Measurements from ENCODE around the gene PPM1K.
"Not testable (repeated sequence)": the region's sequence is repeated elsewhere in the genome, so short reads cannot be mapped to it uniquely, and the experiment has no call there.

PPM1K gene

GRCh38 chr4:88284439-88285234, at the start of gene PPM1K:
TSS of gene PPM1K (minus strand) at chr4:88284561. CDS start at chr4:88278583, 5,978 bp downstream.
- DNase-seq, result peak; percentile 95

GRCh38 chr4:88333741-88334405, 49.5 kb upstream of the PPM1K start:
- DNase-seq, result peak; percentile 60

- DNase-seq, result no peak
Measured at GRCh38 chr4:88327665-88328064, 43.3 kb upstream of the PPM1K start.

- DNase-seq, result no peak
Measured at GRCh38 chr4:88320780-88321373, 36.5 kb upstream of the PPM1K start.

- DNase-seq, result no peak
Measured at GRCh38 chr4:88320224-88320779, 35.9 kb upstream of the PPM1K start.

GRCh38 chr4:88318751-88319350, 34.5 kb upstream of the PPM1K start:
- no peak for DNase-seq

- no peak for DNase-seq
Measured at GRCh38 chr4:88315460-88316017, 31.2 kb upstream of the PPM1K start.

GRCh38 chr4:88313088-88313624, 28.8 kb upstream of the PPM1K start:
- DNase-seq, result not testable (repeated sequence)

- no peak for DNase-seq
Measured at GRCh38 chr4:88308587-88308986, 24.2 kb upstream of the PPM1K start.

GRCh38 chr4:88297725-88298454, 13.5 kb upstream of the PPM1K start:
- DNase-seq, result no peak

GRCh38 chr4:88297212-88297516, 12.8 kb upstream of the PPM1K start:
- no peak for DNase-seq

- no peak for DNase-seq
Measured at GRCh38 chr4:88296413-88297211, 12.3 kb upstream of the PPM1K start.

- no peak for DNase-seq
Measured at GRCh38 chr4:88295656-88296055, 11.3 kb upstream of the PPM1K start.

- DNase-seq, result no peak
Measured at GRCh38 chr4:88291003-88291402, 6.6 kb upstream of the PPM1K start.

GRCh38 chr4:88286897-88287296, 2.5 kb upstream of the PPM1K start:
- no peak for DNase-seq

GRCh38 chr4:88285235-88285653, 883 bp upstream of the PPM1K start:
- no peak for DNase-seq

- DNase-seq, result peak; percentile 22
Measured at GRCh38 chr4:88283661-88284438, 511 bp downstream of the PPM1K start.

GRCh38 chr4:88280228-88280795, 4.0 kb downstream of the PPM1K start:
- DNase-seq, result no peak

- no peak for DNase-seq
Measured at GRCh38 chr4:88277711-88278225, 6.6 kb downstream of the PPM1K start.
